ENCODE data around the gene CBX4.

The CBX4 gene

GRCh38 chr17:79841369-79842135 is 2.3 kb upstream of the CBX4 start:
- DNase-seq (ENCODE audit: low read depth in 2 of 2), result no peak

- no peak for DNase-seq (ENCODE audit: low read depth in 2 of 2)
These were observed 1.7 kb upstream of the CBX4 start for GRCh38 chr17:79840989-79841286.

- DNase-seq (ENCODE audit: low read depth in 2 of 2), result no peak
These were observed 1.2 kb upstream of the CBX4 start for GRCh38 chr17:79840269-79840988.

- DNase-seq (ENCODE audit: low read depth in 2 of 2), result peak in 1 of 2 donors; percentile 38
These were observed 542 bp downstream of the CBX4 start for GRCh38 chr17:79838522-79839274.

GRCh38 chr17:79837888-79838521 is 1.2 kb downstream of the CBX4 start:
- DNase-seq (ENCODE audit: low read depth in 2 of 2), result no peak

GRCh38 chr17:79836972-79837887 is 2.0 kb downstream of the CBX4 start:
- no peak for DNase-seq (ENCODE audit: low read depth in 2 of 2)

- no peak for DNase-seq (ENCODE audit: low read depth in 2 of 2)
These were observed 2.7 kb downstream of the CBX4 start for GRCh38 chr17:79836510-79836971.

- DNase-seq (ENCODE audit: low read depth in 2 of 2), result no peak
These were observed 3.2 kb downstream of the CBX4 start for GRCh38 chr17:79835953-79836509.

- no peak for DNase-seq (ENCODE audit: low read depth in 2 of 2)
These were observed 3.8 kb downstream of the CBX4 start for GRCh38 chr17:79835470-79835899.

- no peak for DNase-seq (ENCODE audit: low read depth in 2 of 2)
These were observed 4.4 kb downstream of the CBX4 start for GRCh38 chr17:79834565-79835469.

GRCh38 chr17:79833744-79834564 is 5.3 kb downstream of the CBX4 start:
- no peak for DNase-seq (ENCODE audit: low read depth in 2 of 2)

GRCh38 chr17:79833110-79833450 is 6.2 kb downstream of the CBX4 start:
- no peak for DNase-seq (ENCODE audit: low read depth in 2 of 2)

GRCh38 chr17:79832218-79833109 is 6.8 kb downstream of the CBX4 start:
- DNase-seq (ENCODE audit: low read depth in 2 of 2), result no peak

GRCh38 chr17:79831265-79832217 is 7.7 kb downstream of the CBX4 start:
- no peak for DNase-seq (ENCODE audit: low read depth in 2 of 2)

GRCh38 chr17:79830763-79831264 is 8.4 kb downstream of the CBX4 start:
- DNase-seq (ENCODE audit: low read depth in 2 of 2), result no peak

GRCh38 chr17:79830303-79830702 is 8.9 kb downstream of the CBX4 start:
- DNase-seq (ENCODE audit: low read depth in 2 of 2), result no peak

Data from stimulated activated CD4-positive, alpha-beta T cell treated with anti-CD3 and anti-CD28 coated beads, Interleukin-1b, Interleukin-23, amount 100 ng/mL, for 4 hours (primary cell).